Measurements from ENCODE around the gene DNASE1L1. TPM values are rescaled to one million over a fixed set of nuclear protein-coding genes. Genes with fewer than 3 reads are reported as not detected.
A peak's percentile ranks its signal among the peaks of the same experiment; 100 is the strongest.

Gene DNASE1L1
- total and polyA plus RNA-seq, 2 donors (not counting 1 experiment from before 2014, with no cell fraction given) = 24.6 to 49.2 TPM

- TF ChIP-seq CTCF (IDR thresholded peaks at IDR 0.05) = no peak
- no peak for TF ChIP-seq EZH2 (IDR thresholded peaks at IDR 0.05; ENCODE audit: borderline replicate concordance, insufficient read depth, low read depth, low read length, poor library complexity, severe bottlenecking)
- peaks cover 6 to 15% of the 10 kb centered on the region in 2 donors for H3K4me1 ChIP-seq (ENCODE audit: control insufficient read depth in 2 of 2, insufficient read depth in 2 of 2, low read length in 2 of 2)
- peak within 1 kb of the TSS; percentile 87 for H3K27ac Mint-ChIP-seq
- no peaks in the 10 kb centered on the region for H3K9me3 ChIP-seq (ENCODE audit: control extremely low read depth in 1 of 3, control insufficient read depth in 2 of 3, insufficient read depth in 1 of 3, low read length in 2 of 3)
- H2AFZ ChIP-seq (ENCODE audit: insufficient read depth, low read depth, low read length, poor library complexity, severe bottlenecking) = peak within 1 kb of the TSS; percentile 84
- peak within 1 kb of the TSS; percentile 50 to 72 for H3K27ac ChIP-seq (ENCODE audit: low read length in 2 of 2)
- H3K9ac ChIP-seq (ENCODE audit: low read length) = peak within 1 kb of the TSS; percentile 81
- WGBS (ENCODE audit: insufficient coverage) = under 1% methylated on average over 51 of the region's 87 CpGs
- H3K4me3 ChIP-seq (ENCODE audit: control extremely low read depth in 1 of 5, extremely low read depth in 1 of 5, insufficient read depth in 1 of 5, low read depth in 2 of 5, low read length in 4 of 5) = peak within 1 kb of the TSS in 4 of 5 experiments; percentile 55 to 72 (median 63)
- H3K27me3 Mint-ChIP-seq = no peaks in the 10 kb centered on the region
- H3K4me2 ChIP-seq (replicated peaks; ENCODE audit: low read depth, low read length, poor library complexity, severe bottlenecking) = peak within 1 kb of the TSS; percentile 76
- peaks cover 9% of the 10 kb centered on the region for H3K79me2 ChIP-seq (ENCODE audit: control insufficient read depth, insufficient read depth, low read length)
- DNase-seq = peak; percentile 89
- peak within 1 kb of the TSS; percentile 87 for H3K4me3 Mint-ChIP-seq
- peaks cover 0 to 8% of the 10 kb centered on the region in 2 experiments for H3K36me3 ChIP-seq (replicated peaks in 1 of 2; ENCODE audit: control extremely low read depth in 1 of 2, control insufficient read depth in 1 of 2, extremely low read depth in 1 of 2, insufficient read depth in 2 of 2, low read length in 1 of 2)
- no peaks in the 10 kb centered on the region for H3K27me3 ChIP-seq (replicated peaks in 1 of 4; ENCODE audit: control extremely low read depth in 1 of 4, control insufficient read depth in 3 of 4, insufficient read depth in 4 of 4, low read length in 3 of 4)
- ChIA-PET POLR2A (interaction anchor here (0.6 to 1.7 kb wide), 7 partner anchors 16 to 63 kb away, joined by 3 to 7 read pairs (median 3); partner anchors contain the start of gene RPL10), CTCF (interaction anchor here (0.9 to 1.2 kb wide), 3 partner anchors 17 to 58 kb away, joined by 3 to 4 read pairs (median 4); partner anchors contain the start of genes TAFAZZIN and UBL4A)
- intact Hi-C loops (cut with micrococcal nuclease) = loop anchor here (1.0 kb wide), 2 partner anchors 8 to 29 kb away; no protein-coding TSS in a partner anchor
- no peaks in the 10 kb centered on the region for H3K9me3 Mint-ChIP-seq (ENCODE audit: insufficient read depth)
- no peaks in the 10 kb centered on the region for H4K20me1 ChIP-seq (ENCODE audit: control insufficient read depth, insufficient read depth, low read length, poor library complexity, severe bottlenecking)
- ATAC-seq (ENCODE audit: low read depth) = peak; percentile 97
- peaks cover 23% of the 10 kb centered on the region for H3K4me1 Mint-ChIP-seq
Observed at GRCh38 chrX:154428176-154429171, 19.4 kb upstream of the DNASE1L1 start, which contains the start of gene ATP6AP1. Gene ATP6AP1, plus strand, starts transcription at chrX:154428677. Its CDS starts 16 bp downstream, at chrX:154428693.

Data from B cell (primary cell).